CD14-positive monocyte (primary cell): ENCODE data around the gene POLDIP3. TPM values are rescaled to one million over a fixed set of nuclear protein-coding genes. Genes with fewer than 3 reads are reported as not detected.
"Not testable (repeated sequence)": the region's sequence is repeated elsewhere in the genome, so short reads cannot be mapped to it uniquely, and the experiment has no call there.

Source experiments
- DNase-seq, 3 donors: peaks; one replicate each; pipeline ENCODE4 v3.0.0-alpha.2; 2011 to 2022
- H2AFZ ChIP-seq: 2 replicates; pipeline ENCODE4 v1.6.0; 2012; ENCODE audit warnings: mild to moderate bottlenecking, low read depth, low read length, inconsistent platforms; ENCODE audit not compliant: insufficient read depth, poor library complexity, severe bottlenecking
- H3K27ac ChIP-seq, 2 donors: 1 replicate in 1 of 2; 2 replicates in 1 of 2; pipeline ENCODE4 v1.5.1; 2012 to 2013; ENCODE audit warnings: low read length in 2 of 2, control low read depth in 1 of 2, inconsistent platforms in 1 of 2, low read depth in 1 of 2, mild to moderate bottlenecking in 1 of 2
- H3K27me3 ChIP-seq, 2 donors: one replicate each; pipeline versions ENCODE4 v1.6.0 to v1.6.1; 2011 to 2013; ENCODE audit warnings: low read length in 2 of 2; ENCODE audit not compliant: control insufficient read depth in 2 of 2, insufficient read depth in 2 of 2
- H3K36me3 ChIP-seq, 2 donors: replicated peaks in 1 of 2; 1 replicate in 1 of 2; 2 replicates in 1 of 2; pipeline versions ENCODE4 v1.5.1 to v1.6.1; 2012 to 2013; ENCODE audit warnings: low read length in 2 of 2, control low read depth in 1 of 2, inconsistent platforms in 1 of 2, mild to moderate bottlenecking in 1 of 2; ENCODE audit not compliant: insufficient read depth in 2 of 2, control insufficient read depth in 1 of 2
- H3K4me1 ChIP-seq, 2 donors: 1 replicate in 1 of 2; 2 replicates in 1 of 2; pipeline versions ENCODE4 v1.5.1 to v1.6.1; 2012 to 2013; ENCODE audit warnings: low read length in 2 of 2, control low read depth in 1 of 2, inconsistent platforms in 1 of 2, mild to moderate bottlenecking in 1 of 2, moderate library complexity in 1 of 2; ENCODE audit not compliant: insufficient read depth in 2 of 2, control insufficient read depth in 1 of 2
- H3K4me2 ChIP-seq: replicated peaks from 2 replicates; pipeline ENCODE3; 2012; ENCODE audit warnings: low read length, moderate library complexity, mild to moderate bottlenecking; ENCODE audit not compliant: poor library complexity, severe bottlenecking; ENCODE audit errors: extremely low read depth
- H3K4me3 ChIP-seq, 3 experiments: fragments of 200-600 bp in 1 of 3; sonication (generic) in 1 of 3; replicated peaks in 1 of 3; 1 replicate in 2 of 3; 2 replicates in 1 of 3; pipeline ENCODE4 v1.5.1; 2011 to 2013; ENCODE audit warnings: low read length in 3 of 3, mild to moderate bottlenecking in 3 of 3, control low read depth in 2 of 3, low read depth in 2 of 3, inconsistent platforms in 1 of 3, moderate library complexity in 1 of 3
- H3K79me2 ChIP-seq: 2 replicates; pipeline ENCODE4 v1.6.0; 2012; ENCODE audit warnings: mild to moderate bottlenecking, control low read depth, inconsistent platforms, low read length, moderate library complexity; ENCODE audit not compliant: insufficient read depth
- H3K9ac ChIP-seq: 2 replicates; pipeline ENCODE4 v1.6.0; 2017; ENCODE audit warnings: low read length, mild to moderate bottlenecking; ENCODE audit not compliant: insufficient read depth, poor library complexity, severe bottlenecking
- H3K9me3 ChIP-seq, 2 donors: replicated peaks in 1 of 2; 1 replicate in 1 of 2; 2 replicates in 1 of 2; pipeline versions ENCODE4 v1.5.1 to v1.6.1; 2012 to 2013; ENCODE audit warnings: low read length in 2 of 2, control low read depth in 1 of 2; ENCODE audit not compliant: control insufficient read depth in 1 of 2, insufficient read depth in 1 of 2
- H4K20me1 ChIP-seq: 2 replicates; pipeline ENCODE4 v1.6.0; 2012; ENCODE audit warnings: mild to moderate bottlenecking, low read length, control low read depth, moderate library complexity; ENCODE audit not compliant: insufficient read depth
- H3K27ac Mint-ChIP-seq, 7 donors: one replicate each; pipeline ENCODE4 v1.8.0; 2020; ENCODE audit warnings: mild to moderate bottlenecking in 7 of 7, mixed read lengths in 7 of 7, moderate library complexity in 6 of 7, inconsistent platforms in 2 of 7
- H3K27me3 Mint-ChIP-seq, 3 donors: one replicate each; pipeline ENCODE4 v1.8.0; 2021 to 2022; ENCODE audit warnings: low read depth in 3 of 3, mild to moderate bottlenecking in 3 of 3, mixed read lengths in 3 of 3, moderate library complexity in 3 of 3, inconsistent platforms in 1 of 3
- H3K36me3 Mint-ChIP-seq, 2 donors: one replicate each; pipeline ENCODE4 v1.8.0; 2020; ENCODE audit warnings: mixed read lengths in 2 of 2, inconsistent platforms in 1 of 2, mild to moderate bottlenecking in 1 of 2
- H3K4me1 Mint-ChIP-seq: one replicate; pipeline ENCODE4 v1.8.0; 2020; ENCODE audit warnings: mild to moderate bottlenecking, mixed read lengths
- H3K4me3 Mint-ChIP-seq, 2 donors: one replicate each; pipeline ENCODE4 v1.8.0; 2020; ENCODE audit warnings: mild to moderate bottlenecking in 2 of 2, mixed read lengths in 2 of 2, moderate library complexity in 1 of 2
- H3K9me3 Mint-ChIP-seq, 7 donors: one replicate each; pipeline ENCODE4 v1.8.0; 2020 to 2022; ENCODE audit warnings: mixed read lengths in 7 of 7, mild to moderate bottlenecking in 6 of 7, moderate library complexity in 6 of 7, inconsistent platforms in 2 of 7
- CTCF ChIP-seq: fragments of 200-600 bp; IDR thresholded peaks from one replicate; pipeline ENCODE4 v1.8.0; 2022; ENCODE audit warnings: antibody characterized with exemption, mild to moderate bottlenecking
- WGBS: methylation state at CpG from one replicate; pipeline ENCODE4 v1.1.5; 2013; ENCODE audit warnings: missing lambda C conversion rate; ENCODE audit not compliant: insufficient coverage; 5-methylcytosine and 5-hydroxymethylcytosine counted together
- intact Hi-C, 2 donors: fragments of 100-400 bp; cut with micrococcal nuclease; formaldehyde crosslinking; loops; one replicate each; pipeline versions ENCODE4 v1.15.0 to v1.15.1; 2023
- polyA plus RNA-seq, 3 donors: library from polyadenylated mRNA; depleted of rRNA in 1 of 3; unstranded in 2 of 3; stranded (reverse) in 1 of 3; fragments of 300-500 nt in 2 of 3; fragments of >200 nt in 1 of 3; fragmentation: Illumina TruSeq in 2 of 3; gene quantifications; 1 replicate in 2 of 3; 2 replicates in 1 of 3; pipeline ENCODE4 v1.2.3, GENCODE V29; 2012 to 2021

The POLDIP3 gene
- polyA plus RNA-seq, 3 donors = 46.3 to 55.3 (median 53.8) TPM

- peaks cover 47% of the 10 kb centered on the region for H3K4me1 Mint-ChIP-seq
- Histone ChIP-seq H3K4me3 (no peak overlapping the region), H2AFZ (no peak overlapping the region), H3K27ac (peak overlapping the region in 1 of 2 donors; percentile 71), H3K27me3 (no peaks in the 10 kb centered on the region), H3K9me3 (peaks cover 0 to 4% of the 10 kb centered on the region in 2 donors), H3K4me2 (no peak overlapping the region), H4K20me1 (peaks cover 100% of the 10 kb centered on the region), H3K9ac (no peak overlapping the region), H3K79me2 (peaks cover 100% of the 10 kb centered on the region), H3K4me1 (peaks cover 36 to 40% of the 10 kb centered on the region in 2 donors), H3K36me3 (peaks cover 21 to 69% of the 10 kb centered on the region in 2 donors)
- peaks cover 43 to 81% of the 10 kb centered on the region in 2 donors for H3K36me3 Mint-ChIP-seq
- H3K27me3 Mint-ChIP-seq = no peaks in the 10 kb centered on the region
- no peak for DNase-seq
- 98% methylated on average over 7 of the region's 11 CpGs for WGBS
- no peak for TF ChIP-seq CTCF
- peaks cover 0 to 2% (median 0%) of the 10 kb centered on the region in 7 donors for H3K9me3 Mint-ChIP-seq
- intact Hi-C loops = no loop called here
- H3K27ac Mint-ChIP-seq = peak overlapping the region in 4 of 7 donors; percentile 20 to 46 (median 40)
- H3K4me3 Mint-ChIP-seq = no peak overlapping the region
Measured at GRCh38 chr22:42608136-42608822, 6.4 kb downstream of the POLDIP3 start.

DNA sequence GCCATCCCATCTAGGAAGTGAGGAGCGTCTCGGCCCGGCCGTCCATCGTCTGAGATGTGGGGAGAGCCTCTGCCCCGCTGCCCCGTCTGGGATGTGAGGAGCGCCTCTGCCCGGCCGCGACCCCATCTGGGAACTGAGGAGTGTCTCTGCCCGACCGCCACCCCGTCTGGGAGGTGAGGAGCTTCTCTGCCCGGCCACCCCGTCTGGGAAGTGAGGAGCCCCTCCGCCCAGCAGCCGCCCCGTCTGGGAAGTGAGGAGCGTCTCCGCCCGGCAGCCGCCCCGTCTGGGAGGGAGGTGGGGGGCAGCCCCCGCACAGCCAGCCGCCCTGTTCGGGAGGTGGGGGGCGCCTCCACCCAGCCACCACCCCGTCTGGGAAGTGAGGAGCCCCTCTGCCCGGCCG is 7.0 kb downstream of the POLDIP3 start:
- peaks cover 40% of the 10 kb centered on the region for H3K4me1 Mint-ChIP-seq
- H3K36me3 Mint-ChIP-seq = peaks cover 47 to 81% of the 10 kb centered on the region in 2 donors
- H3K9me3 ChIP-seq, H3K27ac ChIP-seq, H3K9ac ChIP-seq, H3K27me3 ChIP-seq, H2AFZ ChIP-seq, H3K27me3 Mint-ChIP-seq, DNase-seq, H3K9me3 Mint-ChIP-seq, H3K4me3 Mint-ChIP-seq, H3K4me2 ChIP-seq, intact Hi-C loops, H3K27ac Mint-ChIP-seq, H3K4me3 ChIP-seq: not testable (repeated sequence)
- 100% methylated on average over 3 of the region's 31 CpGs for WGBS
- Histone ChIP-seq H3K4me1 (peaks cover 30 to 34% of the 10 kb centered on the region in 2 donors), H3K36me3 (peaks cover 27 to 76% of the 10 kb centered on the region in 2 donors), H3K79me2 (peaks cover 100% of the 10 kb centered on the region), H4K20me1 (peaks cover 100% of the 10 kb centered on the region)
